Activated B cell treated with CpG ODN at 0.5 μM for 24 hours (primary cell): ENCODE results near the gene FBXO15. TPM values are rescaled to one million over a fixed set of nuclear protein-coding genes. Genes with fewer than 3 reads are reported as not detected.
A peak's percentile ranks its signal among the peaks of the same experiment; 100 is the strongest.

Experiments used
- ATAC-seq: fragments of 200-7000 bp; cut with Tn5 transposase; one replicate; pipeline ENCODE4 v1.10.0; 2021; ENCODE audit warnings: low read depth, mild to moderate bottlenecking, moderate library complexity
- CTCF ChIA-PET: fragments of 350-600 bp; sonication (Branson Sonifier 250); formaldehyde crosslinking; loops from one replicate; lab custom pipeline; 2021; ENCODE audit warnings: antibody characterized with exemption; lab: Charles Lee
- POLR2A ChIA-PET: fragments of 350-600 bp; sonication (Branson Sonifier 250); formaldehyde crosslinking; loops from one replicate; lab custom pipeline; 2021; ENCODE audit warnings: antibody characterized with exemption; lab: Charles Lee
- DNase-seq: peaks from one replicate; pipeline ENCODE4 v3.0.0; 2022
- H3K27ac Mint-ChIP-seq: one replicate; pipeline ENCODE4 v1.8.0; 2020; ENCODE audit warnings: mixed read lengths
- H3K27me3 Mint-ChIP-seq: one replicate; pipeline ENCODE4 v1.8.0; 2021; ENCODE audit warnings: mixed read lengths
- H3K36me3 Mint-ChIP-seq: one replicate; pipeline ENCODE4 v1.8.0; 2021; ENCODE audit warnings: low read depth, mixed read lengths
- H3K4me1 Mint-ChIP-seq: one replicate; pipeline ENCODE4 v1.8.0; 2021; ENCODE audit warnings: mixed read lengths
- H3K4me3 Mint-ChIP-seq: one replicate; pipeline ENCODE4 v1.8.0; 2020; ENCODE audit warnings: mild to moderate bottlenecking, mixed read lengths
- H3K9me3 Mint-ChIP-seq: one replicate; pipeline ENCODE4 v1.8.0; 2020; ENCODE audit warnings: mixed read lengths
- intact Hi-C: fragments of 100-400 bp; cut with micrococcal nuclease; formaldehyde crosslinking; loops from one replicate; pipeline ENCODE4 v1.15.1; 2024
- total RNA-seq: library from RNA; stranded (reverse); gene quantifications from 2 replicates; pipeline ENCODE4 v1.2.3, GENCODE V29; 2022
- TF ChIP-seq, protein P1 (sequence below): fragments of 200-600 bp; IDR thresholded peaks from one replicate; pipeline ENCODE4 v1.8.0; 2022; ENCODE audit warnings: antibody characterized with exemption, mild to moderate bottlenecking

The FBXO15 gene
- total RNA-seq, 1 donor from 2014 or later: 0.69 TPM

DNA sequence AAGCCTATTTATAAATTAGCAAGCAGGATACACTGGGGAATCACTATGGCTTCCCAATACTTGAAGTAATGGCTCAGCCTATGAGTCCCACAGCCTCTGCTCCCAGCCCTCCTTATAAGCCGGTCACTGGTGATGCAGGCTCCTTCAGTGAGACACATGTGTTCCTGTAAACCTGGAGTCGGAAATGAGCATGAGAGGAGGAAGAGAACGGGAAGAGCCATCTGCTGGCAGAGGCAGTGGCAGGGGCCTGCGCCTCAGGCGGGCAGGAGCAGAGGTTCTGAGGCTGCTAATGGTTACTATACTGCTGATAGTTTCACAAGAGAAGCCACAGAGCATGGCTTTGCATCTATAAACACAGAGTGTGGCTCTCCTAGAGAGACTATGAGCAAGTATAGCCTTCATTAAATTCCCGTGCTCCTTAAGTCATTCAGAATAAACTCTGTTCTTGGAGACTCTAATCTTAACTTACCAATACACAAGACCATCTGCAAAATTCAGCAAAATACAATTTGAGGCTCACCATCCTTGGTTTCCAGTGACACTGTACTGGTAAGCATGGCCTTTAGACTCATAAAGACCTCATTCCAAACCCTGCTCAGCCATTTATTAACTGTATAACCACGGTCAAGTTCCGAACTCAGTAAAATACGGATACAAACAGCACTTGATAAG lies 63.3 kb downstream of the FBXO15 start:
- POLR2A ChIA-PET: no interaction called here
- intact Hi-C loops: no loop called here
- DNase-seq (no peak), ATAC-seq (no peak)
- H3K27me3 Mint-ChIP-seq: peaks cover 2% of the 10 kb centered on the region
- no peak overlapping the region for H3K4me3 Mint-ChIP-seq
- no peaks in the 10 kb centered on the region for H3K9me3 Mint-ChIP-seq
- no peaks in the 10 kb centered on the region for H3K36me3 Mint-ChIP-seq
- CTCF ChIA-PET: no interaction called here
- H3K4me1 Mint-ChIP-seq: peaks cover 12% of the 10 kb centered on the region
- TF ChIP-seq, protein P1, sequence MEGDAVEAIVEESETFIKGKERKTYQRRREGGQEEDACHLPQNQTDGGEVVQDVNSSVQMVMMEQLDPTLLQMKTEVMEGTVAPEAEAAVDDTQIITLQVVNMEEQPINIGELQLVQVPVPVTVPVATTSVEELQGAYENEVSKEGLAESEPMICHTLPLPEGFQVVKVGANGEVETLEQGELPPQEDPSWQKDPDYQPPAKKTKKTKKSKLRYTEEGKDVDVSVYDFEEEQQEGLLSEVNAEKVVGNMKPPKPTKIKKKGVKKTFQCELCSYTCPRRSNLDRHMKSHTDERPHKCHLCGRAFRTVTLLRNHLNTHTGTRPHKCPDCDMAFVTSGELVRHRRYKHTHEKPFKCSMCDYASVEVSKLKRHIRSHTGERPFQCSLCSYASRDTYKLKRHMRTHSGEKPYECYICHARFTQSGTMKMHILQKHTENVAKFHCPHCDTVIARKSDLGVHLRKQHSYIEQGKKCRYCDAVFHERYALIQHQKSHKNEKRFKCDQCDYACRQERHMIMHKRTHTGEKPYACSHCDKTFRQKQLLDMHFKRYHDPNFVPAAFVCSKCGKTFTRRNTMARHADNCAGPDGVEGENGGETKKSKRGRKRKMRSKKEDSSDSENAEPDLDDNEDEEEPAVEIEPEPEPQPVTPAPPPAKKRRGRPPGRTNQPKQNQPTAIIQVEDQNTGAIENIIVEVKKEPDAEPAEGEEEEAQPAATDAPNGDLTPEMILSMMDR: no peak
- no peak overlapping the region for H3K27ac Mint-ChIP-seq

DNA sequence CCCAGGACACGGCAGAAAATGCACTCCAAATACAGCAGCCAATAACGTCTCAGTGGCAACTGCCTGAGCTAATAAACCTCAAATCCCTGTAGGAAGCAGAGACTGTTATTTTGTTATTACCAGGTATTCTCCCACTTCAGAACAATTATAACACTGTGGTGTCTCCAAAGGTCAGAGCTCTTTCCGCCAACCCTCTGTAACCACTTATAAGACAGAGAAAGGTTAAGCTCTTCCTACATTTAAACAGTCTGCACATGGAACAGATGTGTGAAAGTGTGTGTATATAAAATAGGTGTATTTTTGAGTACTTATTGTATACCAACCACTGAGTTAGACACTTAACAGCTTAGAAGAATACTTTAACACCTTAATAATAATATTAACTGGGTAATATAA lies 64.1 kb downstream of the FBXO15 start:
- ATAC-seq: no peak
- no peaks in the 10 kb centered on the region for H3K36me3 Mint-ChIP-seq
- ChIA-PET CTCF (interaction anchor here (1.7 to 2.4 kb wide), 4 partner anchors 18 to 255 kb away, joined by 4 to 21 read pairs (median 9); no protein-coding TSS in a partner anchor), POLR2A (interaction anchor here (1.7 kb wide), 1 partner anchor 19 kb away, joined by 24 read pairs; no protein-coding TSS in a partner anchor)
- H3K27me3 Mint-ChIP-seq: no peaks in the 10 kb centered on the region
- intact Hi-C loops: loop anchor here (2.0 kb wide), 1 partner anchor 21 kb away; no protein-coding TSS in a partner anchor
- H3K4me1 Mint-ChIP-seq: peaks cover 17% of the 10 kb centered on the region
- no peak overlapping the region for H3K4me3 Mint-ChIP-seq
- DNase-seq: no peak
- TF ChIP-seq, protein P1: no peak
- no peak overlapping the region for H3K27ac Mint-ChIP-seq
- H3K9me3 Mint-ChIP-seq: no peaks in the 10 kb centered on the region

DNA sequence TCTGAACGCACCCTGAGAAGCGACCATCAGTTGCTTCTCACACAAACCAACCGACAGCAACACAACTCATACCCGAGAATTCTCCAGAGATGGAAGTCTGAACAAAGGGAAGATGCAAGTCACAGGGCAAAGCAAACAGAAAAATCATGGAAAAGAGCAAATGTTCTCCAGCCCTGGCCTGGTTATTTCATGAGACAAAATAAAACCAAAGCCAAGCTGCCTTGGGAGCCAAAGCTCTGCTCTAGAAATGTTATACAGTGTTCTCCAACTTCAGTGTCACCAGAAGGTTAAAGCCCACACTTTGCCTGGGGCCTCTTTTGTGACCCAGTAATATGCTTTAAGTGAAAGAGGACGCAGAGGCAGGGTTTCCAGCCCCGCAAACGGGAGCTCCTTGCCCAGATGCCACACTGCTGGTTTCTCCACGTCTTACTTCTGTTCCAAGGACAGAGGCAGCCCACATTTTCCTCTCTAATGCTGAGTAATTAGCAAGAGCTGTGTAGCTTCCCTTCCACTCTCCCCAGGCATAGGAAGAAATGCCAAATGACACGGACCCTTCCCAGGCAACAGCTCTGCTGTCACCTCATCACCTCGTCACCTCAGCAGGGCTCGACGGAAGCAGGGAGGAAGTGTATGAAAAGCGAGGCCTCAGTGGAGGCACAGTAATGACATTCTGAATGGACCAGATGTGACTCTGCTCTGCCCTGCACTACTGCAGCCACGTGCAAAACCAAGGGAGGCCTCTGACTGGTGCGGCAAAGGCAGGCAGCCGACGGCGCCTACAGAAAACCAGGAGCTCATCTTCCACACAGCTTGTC lies 64.7 kb downstream of the FBXO15 start:
- peak overlapping the region; percentile 58 for H3K4me3 Mint-ChIP-seq
- H3K9me3 Mint-ChIP-seq: no peaks in the 10 kb centered on the region
- TF ChIP-seq, protein P1: no peak
- H3K36me3 Mint-ChIP-seq: no peaks in the 10 kb centered on the region
- CTCF ChIA-PET: interaction anchor here (1.1 to 2.4 kb wide), 11 partner anchors 10 to 469 kb away, joined by 3 to 21 read pairs (median 5); no protein-coding TSS in a partner anchor
- no peaks in the 10 kb centered on the region for H3K27me3 Mint-ChIP-seq
- H3K27ac Mint-ChIP-seq: peak overlapping the region; percentile 84
- ATAC-seq (peak; percentile 6), DNase-seq (no peak)
- POLR2A ChIA-PET: interaction anchor here (1.7 kb wide), 1 partner anchor 19 kb away, joined by 24 read pairs; no protein-coding TSS in a partner anchor
- H3K4me1 Mint-ChIP-seq: peaks cover 19% of the 10 kb centered on the region
- intact Hi-C loops: loop anchor here (1.0 to 2.0 kb wide), 6 partner anchors 20 to 259 kb away; partner anchors contain the start of gene FBXO15

DNA sequence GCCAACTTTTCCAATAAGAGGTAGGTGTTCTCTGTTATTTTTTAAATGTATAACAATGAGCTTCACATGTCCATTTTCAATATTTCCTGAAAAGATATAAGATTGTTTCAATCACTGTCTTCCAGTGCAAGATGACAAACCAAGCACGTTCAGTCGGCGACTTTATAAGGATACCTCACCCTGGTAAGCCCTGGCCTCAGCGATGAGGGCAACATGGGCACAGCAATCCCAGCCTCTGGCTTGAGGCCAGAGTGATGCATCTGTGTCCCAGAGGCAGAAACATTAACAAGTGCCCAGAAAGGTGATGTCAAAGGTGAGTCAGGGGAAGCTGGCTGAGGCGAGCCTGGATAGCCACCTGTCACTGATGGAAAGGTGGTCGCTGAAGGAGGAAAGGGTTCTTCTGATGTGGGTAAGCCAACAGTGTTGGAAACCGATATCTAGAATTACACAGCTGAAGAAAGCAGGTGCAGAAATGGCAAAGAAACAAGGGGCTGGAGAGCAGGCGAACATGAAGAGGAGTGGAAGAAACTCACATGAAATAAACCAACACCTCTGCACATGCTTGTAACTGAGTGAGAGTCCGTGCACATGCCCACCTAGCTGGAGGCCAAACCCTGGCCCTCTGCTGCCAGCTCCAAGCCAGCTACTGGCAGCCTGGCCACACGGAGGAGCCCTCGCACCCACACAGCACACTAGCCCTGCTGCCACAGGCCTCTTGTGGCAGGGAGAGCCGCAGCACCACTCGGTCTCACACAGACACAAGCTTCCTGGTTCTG lies 65.5 kb downstream of the FBXO15 start:
- intact Hi-C loops: loop anchor here (1.0 to 2.0 kb wide), 6 partner anchors 19 to 260 kb away; partner anchors contain the start of gene FBXO15
- CTCF ChIA-PET: interaction anchor here (1.1 to 2.4 kb wide), 12 partner anchors 9 to 470 kb away, joined by 3 to 21 read pairs (median 5); no protein-coding TSS in a partner anchor
- H3K27ac Mint-ChIP-seq: peak overlapping the region; percentile 84
- peak overlapping the region; percentile 58 for H3K4me3 Mint-ChIP-seq
- DNase-seq (no peak), ATAC-seq (peak; percentile 99)
- peaks cover 19% of the 10 kb centered on the region for H3K4me1 Mint-ChIP-seq
- POLR2A ChIA-PET: interaction anchor here (1.7 kb wide), 1 partner anchor 18 kb away, joined by 24 read pairs; no protein-coding TSS in a partner anchor
- TF ChIP-seq, protein P1: no peak
- no peaks in the 10 kb centered on the region for H3K9me3 Mint-ChIP-seq
- H3K36me3 Mint-ChIP-seq: no peaks in the 10 kb centered on the region
- no peaks in the 10 kb centered on the region for H3K27me3 Mint-ChIP-seq
